Measurements from ENCODE around the gene SNX18. TPM values are rescaled to one million over a fixed set of nuclear protein-coding genes. Genes with fewer than 3 reads are reported as not detected.

The SNX18 gene
- polyA plus RNA-seq, 1 of the 3 experiments (the other 2 are of a cell fraction), result 4.6 TPM

DNA sequence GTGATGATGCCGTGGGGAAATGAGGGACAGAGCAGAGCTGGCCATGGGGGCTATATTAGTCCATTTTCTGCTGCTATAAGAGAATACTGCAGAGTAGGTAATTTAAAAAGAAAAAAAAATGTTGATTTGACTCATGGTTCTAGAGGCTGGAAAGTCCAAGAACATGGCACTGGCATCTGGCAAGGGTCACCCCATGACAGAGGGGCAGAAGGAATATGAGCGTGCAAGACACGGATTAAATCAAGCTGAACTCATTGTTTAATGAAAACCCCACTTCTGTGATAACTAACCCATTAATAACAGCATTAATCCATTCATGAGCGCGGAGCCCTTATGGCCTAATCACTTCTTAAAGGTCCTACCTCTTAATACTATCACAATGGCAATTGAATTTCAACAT, 68.8 kb downstream of the SNX18 start:
- H3F3A ChIP-seq (replicated peaks; ENCODE audit: insufficient read depth), result no peaks in the 10 kb centered on the region
- H3K27ac ChIP-seq (ENCODE audit: low read depth in 2 of 2, low read length in 1 of 2), result no peak overlapping the region
- ChIA-PET POLR2A (no interaction called here), CTCF (no interaction called here)
- no peak for DNase-seq
- H3K9me2 ChIP-seq, result no peaks in the 10 kb centered on the region
- H2AFZ ChIP-seq (ENCODE audit: low read depth), result no peak overlapping the region
- H3K79me2 ChIP-seq (ENCODE audit: insufficient read depth), result no peaks in the 10 kb centered on the region
- no peaks in the 10 kb centered on the region for H3K27me3 ChIP-seq (ENCODE audit: insufficient read depth)
- TF ChIP-seq POLR2AphosphoS5 (IDR thresholded peaks at IDR 0.05; ENCODE audit: low read depth, low read length), result no peak
- TF ChIP-seq RXRA (IDR thresholded peaks at IDR 0.05; ENCODE audit: borderline replicate concordance, low read depth), result no peak
- no peak for TF ChIP-seq EP300 (IDR thresholded peaks at IDR 0.05; ENCODE audit: borderline replicate concordance in 1 of 2, low read depth in 1 of 2, low read length in 1 of 2)
- no peak for TF ChIP-seq TAF1 (IDR thresholded peaks at IDR 0.05; ENCODE audit: borderline replicate concordance, low read depth, low read length)
- TF ChIP-seq RAD21 (IDR thresholded peaks at IDR 0.05; ENCODE audit: low read length), result no peak
- no peak for TF ChIP-seq MEF2A (IDR thresholded peaks at IDR 0.05; ENCODE audit: borderline replicate concordance, low read depth)
- H4K20me1 ChIP-seq (ENCODE audit: insufficient read depth), result no peaks in the 10 kb centered on the region
- H3K9me3 ChIP-seq, result no peaks in the 10 kb centered on the region
- 55% methylated on average over 5 of the region's 5 CpGs for WGBS (ENCODE audit: low lambda C conversion rate)
- no peak overlapping the region for H3K9ac ChIP-seq
- H3K4me2 ChIP-seq, result no peak overlapping the region
- no peaks in the 10 kb centered on the region for H3K4me1 ChIP-seq (ENCODE audit: control insufficient read depth in 1 of 2, insufficient read depth in 2 of 2, low read depth in 1 of 2, low read length in 1 of 2)
- H3K36me3 ChIP-seq (replicated peaks in 1 of 2; ENCODE audit: control insufficient read depth in 1 of 2, insufficient read depth in 2 of 2, low read length in 1 of 2), result no peaks in the 10 kb centered on the region
- H3K4me3 ChIP-seq (ENCODE audit: low read depth in 2 of 2, low read length in 1 of 2), result no peak overlapping the region

DNA sequence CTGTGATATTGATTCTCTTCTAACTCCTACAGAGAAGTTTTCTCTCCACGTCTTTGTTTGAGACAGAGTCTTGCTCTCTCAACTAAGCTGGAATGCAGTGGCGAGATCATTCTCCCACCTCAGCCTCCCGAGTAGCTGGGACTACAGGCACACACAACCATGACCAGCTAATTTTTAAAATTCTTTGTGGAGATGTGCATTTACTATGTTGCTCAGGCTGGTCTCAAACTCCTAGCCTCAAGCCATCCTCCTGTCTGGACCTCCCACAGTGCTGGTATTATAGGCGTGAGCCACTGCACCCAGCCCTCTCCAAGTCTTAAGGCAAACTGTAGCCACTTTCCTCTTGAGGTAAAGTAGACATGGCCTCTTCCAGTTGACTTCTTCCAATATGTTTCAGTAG, 72.2 kb downstream of the SNX18 start:
- no peaks in the 10 kb centered on the region for H3K9me3 ChIP-seq
- no peaks in the 10 kb centered on the region for H3K27me3 ChIP-seq (ENCODE audit: insufficient read depth)
- H3K79me2 ChIP-seq (ENCODE audit: insufficient read depth), result no peaks in the 10 kb centered on the region
- WGBS (ENCODE audit: low lambda C conversion rate), result 68% methylated on average over 4 of the region's 4 CpGs
- no peaks in the 10 kb centered on the region for H3K4me1 ChIP-seq (ENCODE audit: control insufficient read depth in 1 of 2, insufficient read depth in 2 of 2, low read depth in 1 of 2, low read length in 1 of 2)
- ChIA-PET POLR2A (no interaction called here), CTCF (interaction anchor here (1.1 to 1.2 kb wide), 2 partner anchors 8 to 255 kb away, joined by 3 to 4 read pairs; no protein-coding TSS in a partner anchor)
- H3F3A ChIP-seq (replicated peaks; ENCODE audit: insufficient read depth), result no peaks in the 10 kb centered on the region
- H3K4me3 ChIP-seq (ENCODE audit: low read depth in 2 of 2, low read length in 1 of 2), result no peak overlapping the region
- no peak overlapping the region for H3K4me2 ChIP-seq
- H3K9me2 ChIP-seq, result no peaks in the 10 kb centered on the region
- no peaks in the 10 kb centered on the region for H3K36me3 ChIP-seq (replicated peaks in 1 of 2; ENCODE audit: control insufficient read depth in 1 of 2, insufficient read depth in 2 of 2, low read length in 1 of 2)
- DNase-seq, result no peak
- no peak overlapping the region for H3K27ac ChIP-seq (ENCODE audit: low read depth in 2 of 2, low read length in 1 of 2)
- H4K20me1 ChIP-seq (ENCODE audit: insufficient read depth), result no peaks in the 10 kb centered on the region
- no peak overlapping the region for H2AFZ ChIP-seq (ENCODE audit: low read depth)
- H3K9ac ChIP-seq, result no peak overlapping the region
- TF ChIP-seq CHD2 (IDR thresholded peaks at IDR 0.05; ENCODE audit: low read length, partially characterized antibody) (no peak), FOXM1 (IDR thresholded peaks at IDR 0.05; ENCODE audit: low read depth) (no peak), EZH2phosphoT487 (IDR thresholded peaks at IDR 0.05; ENCODE audit: borderline replicate concordance, low read depth) (no peak), NRF1 (IDR thresholded peaks at IDR 0.05; ENCODE audit: low read depth, low read length) (no peak), POLR2AphosphoS5 (IDR thresholded peaks at IDR 0.05; ENCODE audit: low read depth, low read length) (no peak), JUND (IDR thresholded peaks at IDR 0.05) (no peak), TEAD4 (IDR thresholded peaks at IDR 0.05; ENCODE audit: borderline replicate concordance, insufficient read depth) (no peak), SIN3A (IDR thresholded peaks at IDR 0.05; ENCODE audit: borderline replicate concordance, low read depth, low read length) (no peak), RAD21 (IDR thresholded peaks at IDR 0.05; ENCODE audit: low read length) (no peak), SMC3 (IDR thresholded peaks at IDR 0.05; ENCODE audit: low read depth, low read length) (no peak), MEF2A (IDR thresholded peaks at IDR 0.05; ENCODE audit: borderline replicate concordance, low read depth) (no peak)
- TF ChIP-seq, protein P1, sequence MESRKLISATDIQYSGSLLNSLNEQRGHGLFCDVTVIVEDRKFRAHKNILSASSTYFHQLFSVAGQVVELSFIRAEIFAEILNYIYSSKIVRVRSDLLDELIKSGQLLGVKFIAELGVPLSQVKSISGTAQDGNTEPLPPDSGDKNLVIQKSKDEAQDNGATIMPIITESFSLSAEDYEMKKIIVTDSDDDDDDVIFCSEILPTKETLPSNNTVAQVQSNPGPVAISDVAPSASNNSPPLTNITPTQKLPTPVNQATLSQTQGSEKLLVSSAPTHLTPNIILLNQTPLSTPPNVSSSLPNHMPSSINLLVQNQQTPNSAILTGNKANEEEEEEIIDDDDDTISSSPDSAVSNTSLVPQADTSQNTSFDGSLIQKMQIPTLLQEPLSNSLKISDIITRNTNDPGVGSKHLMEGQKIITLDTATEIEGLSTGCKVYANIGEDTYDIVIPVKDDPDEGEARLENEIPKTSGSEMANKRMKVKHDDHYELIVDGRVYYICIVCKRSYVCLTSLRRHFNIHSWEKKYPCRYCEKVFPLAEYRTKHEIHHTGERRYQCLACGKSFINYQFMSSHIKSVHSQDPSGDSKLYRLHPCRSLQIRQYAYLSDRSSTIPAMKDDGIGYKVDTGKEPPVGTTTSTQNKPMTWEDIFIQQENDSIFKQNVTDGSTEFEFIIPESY (IDR thresholded peaks at IDR 0.05; ENCODE audit: borderline replicate concordance, low read depth), result no peak
- TF ChIP-seq, protein P2, sequence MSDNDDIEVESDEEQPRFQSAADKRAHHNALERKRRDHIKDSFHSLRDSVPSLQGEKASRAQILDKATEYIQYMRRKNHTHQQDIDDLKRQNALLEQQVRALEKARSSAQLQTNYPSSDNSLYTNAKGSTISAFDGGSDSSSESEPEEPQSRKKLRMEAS (IDR thresholded peaks at IDR 0.05; ENCODE audit: low read depth), result no peak
